AG04450 (cell line): ENCODE measurements around the gene TP53I3. TPM values are rescaled to one million over a fixed set of nuclear protein-coding genes. Genes with fewer than 3 reads are reported as not detected.
A peak's percentile ranks its signal among the peaks of the same experiment; 100 is the strongest.

Source experiments
- CTCF ChIA-PET: fragments of 300-600, 350-600 bp; formaldehyde crosslinking; extraction: SDS; loops from one replicate; lab custom pipeline; 2022; ENCODE audit warnings: antibody characterized with exemption, inconsistent platforms; lab: Charles Lee
- POLR2A ChIA-PET: fragments of 350-600 bp; formaldehyde crosslinking; extraction: SDS; loops from one replicate; lab custom pipeline; 2021; ENCODE audit warnings: antibody characterized with exemption, inconsistent platforms; lab: Yijun Ruan, JAX
- DNase-seq: peaks from one replicate; pipeline ENCODE4 v3.0.0-alpha.2; 2011; ENCODE audit warnings: low read depth, low spot score
- H3K27ac ChIP-seq: one replicate; pipeline ENCODE4 v1.5.1; 2012; ENCODE audit warnings: low read depth, low read length, control low read depth
- H3K27me3 ChIP-seq: one replicate; pipeline ENCODE4 v1.6.0; 2012; ENCODE audit warnings: low read length; ENCODE audit not compliant: control insufficient read depth, insufficient read depth
- H3K4me3 ChIP-seq: 2 replicates; pipeline ENCODE4 v1.5.1; 2011; ENCODE audit warnings: mild to moderate bottlenecking, low read depth, low read length, control low read depth
- H3K9me3 ChIP-seq: 2 replicates; pipeline ENCODE4 v1.5.1; 2012; ENCODE audit warnings: low read length; ENCODE audit not compliant: control insufficient read depth, insufficient read depth
- polyA plus RNA-seq: library from polyadenylated mRNA; depleted of rRNA; stranded (reverse); fragments of >200 nt; gene quantifications from 2 replicates; pipeline ENCODE4 v1.2.3, GENCODE V29; 2011
- TF ChIP-seq, protein P1 (sequence below): IDR thresholded peaks from 2 replicates; pipeline ENCODE4 v1.5.1; 2011; ENCODE audit warnings: low read depth, low read length, control low read depth, inconsistent platforms

The TP53I3 gene
- polyA plus RNA-seq, 1 experiment: 44.6 TPM

DNA sequence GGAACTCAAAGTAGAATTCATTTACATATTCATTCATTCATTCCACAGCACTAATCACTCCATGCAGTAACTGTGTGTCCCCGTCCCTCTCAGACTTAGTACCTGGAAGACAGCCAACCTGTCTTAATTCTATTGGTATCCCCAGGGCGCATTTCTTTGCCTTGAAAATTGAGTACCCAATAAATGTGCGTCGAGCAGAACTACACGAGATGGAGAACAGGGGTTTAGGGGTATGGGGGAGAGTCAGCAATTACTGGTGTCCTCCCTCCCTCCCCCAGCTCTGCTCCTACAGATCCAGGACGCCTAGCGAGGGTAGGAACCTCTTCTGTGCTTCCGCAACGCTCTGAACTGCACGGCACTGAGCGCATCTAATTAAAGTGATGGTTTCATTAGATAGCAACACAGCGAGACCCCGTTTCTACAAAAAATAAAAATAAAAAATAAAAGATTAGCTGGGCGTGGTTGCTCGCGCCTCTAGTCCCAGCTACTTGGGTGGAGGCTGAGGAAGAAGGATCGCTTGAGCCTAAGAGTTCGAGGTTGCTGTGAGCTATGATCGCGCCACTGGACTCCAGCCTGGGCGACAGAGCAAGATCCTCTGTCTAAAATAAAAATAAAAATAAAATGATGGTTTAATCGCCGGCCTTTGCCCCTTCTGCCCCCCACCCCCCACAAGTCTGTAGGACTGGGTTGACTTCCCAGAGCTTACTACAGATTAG is 35.7 kb downstream of the TP53I3 start:
- Histone ChIP-seq H3K27me3 (no peaks in the 10 kb centered on the region), H3K9me3 (no peaks in the 10 kb centered on the region; the same call in 1 of the 2 replicates), H3K27ac (no peak overlapping the region), H3K4me3 (peak overlapping the region; percentile 68)
- TF ChIP-seq, protein P1, sequence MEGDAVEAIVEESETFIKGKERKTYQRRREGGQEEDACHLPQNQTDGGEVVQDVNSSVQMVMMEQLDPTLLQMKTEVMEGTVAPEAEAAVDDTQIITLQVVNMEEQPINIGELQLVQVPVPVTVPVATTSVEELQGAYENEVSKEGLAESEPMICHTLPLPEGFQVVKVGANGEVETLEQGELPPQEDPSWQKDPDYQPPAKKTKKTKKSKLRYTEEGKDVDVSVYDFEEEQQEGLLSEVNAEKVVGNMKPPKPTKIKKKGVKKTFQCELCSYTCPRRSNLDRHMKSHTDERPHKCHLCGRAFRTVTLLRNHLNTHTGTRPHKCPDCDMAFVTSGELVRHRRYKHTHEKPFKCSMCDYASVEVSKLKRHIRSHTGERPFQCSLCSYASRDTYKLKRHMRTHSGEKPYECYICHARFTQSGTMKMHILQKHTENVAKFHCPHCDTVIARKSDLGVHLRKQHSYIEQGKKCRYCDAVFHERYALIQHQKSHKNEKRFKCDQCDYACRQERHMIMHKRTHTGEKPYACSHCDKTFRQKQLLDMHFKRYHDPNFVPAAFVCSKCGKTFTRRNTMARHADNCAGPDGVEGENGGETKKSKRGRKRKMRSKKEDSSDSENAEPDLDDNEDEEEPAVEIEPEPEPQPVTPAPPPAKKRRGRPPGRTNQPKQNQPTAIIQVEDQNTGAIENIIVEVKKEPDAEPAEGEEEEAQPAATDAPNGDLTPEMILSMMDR: no peak
- ChIA-PET CTCF (no interaction called here), POLR2A (interaction anchor here (0.6 to 2.2 kb wide), 4 partner anchors 27 to 122 kb away, joined by 3 to 9 read pairs (median 6); partner anchors contain the start of genes ATAD2B and SF3B6)
- no peak for DNase-seq

DNA sequence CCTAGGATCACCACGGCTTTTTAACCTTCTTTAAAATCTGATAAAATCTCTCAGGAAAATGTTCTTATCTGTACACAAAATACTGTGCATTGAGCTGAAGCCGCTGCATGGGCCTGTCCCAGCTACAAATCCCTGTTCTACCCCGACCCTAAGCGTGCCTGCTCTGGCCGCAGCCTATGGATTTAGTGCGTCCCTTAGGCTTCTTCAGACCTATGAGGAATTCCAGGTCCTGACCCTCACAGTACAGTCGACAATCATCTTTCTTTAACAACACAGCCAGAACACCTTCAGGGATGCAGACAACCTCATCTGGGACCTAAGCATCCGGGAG is 37.0 kb downstream of the TP53I3 start:
- H3K4me3 ChIP-seq: no peak overlapping the region; the same call in 1 of the 2 replicates
- TF ChIP-seq, protein P1: no peak
- H3K27me3 ChIP-seq: no peaks in the 10 kb centered on the region
- H3K9me3 ChIP-seq: no peaks in the 10 kb centered on the region; the same call in 1 of the 2 replicates
- H3K27ac ChIP-seq: no peak overlapping the region
- no peak for DNase-seq
- ChIA-PET POLR2A (interaction anchor here (0.6 to 1.5 kb wide), 11 partner anchors 8 to 223 kb away, joined by 3 to 18 read pairs (median 4); partner anchors contain the start of genes ATAD2B, SF3B6 and TP53I3), CTCF (interaction anchor here (1.1 to 2.1 kb wide), 4 partner anchors 23 to 223 kb away, joined by 3 to 8 read pairs (median 6); partner anchors contain the start of genes ATAD2B and TP53I3)

DNA sequence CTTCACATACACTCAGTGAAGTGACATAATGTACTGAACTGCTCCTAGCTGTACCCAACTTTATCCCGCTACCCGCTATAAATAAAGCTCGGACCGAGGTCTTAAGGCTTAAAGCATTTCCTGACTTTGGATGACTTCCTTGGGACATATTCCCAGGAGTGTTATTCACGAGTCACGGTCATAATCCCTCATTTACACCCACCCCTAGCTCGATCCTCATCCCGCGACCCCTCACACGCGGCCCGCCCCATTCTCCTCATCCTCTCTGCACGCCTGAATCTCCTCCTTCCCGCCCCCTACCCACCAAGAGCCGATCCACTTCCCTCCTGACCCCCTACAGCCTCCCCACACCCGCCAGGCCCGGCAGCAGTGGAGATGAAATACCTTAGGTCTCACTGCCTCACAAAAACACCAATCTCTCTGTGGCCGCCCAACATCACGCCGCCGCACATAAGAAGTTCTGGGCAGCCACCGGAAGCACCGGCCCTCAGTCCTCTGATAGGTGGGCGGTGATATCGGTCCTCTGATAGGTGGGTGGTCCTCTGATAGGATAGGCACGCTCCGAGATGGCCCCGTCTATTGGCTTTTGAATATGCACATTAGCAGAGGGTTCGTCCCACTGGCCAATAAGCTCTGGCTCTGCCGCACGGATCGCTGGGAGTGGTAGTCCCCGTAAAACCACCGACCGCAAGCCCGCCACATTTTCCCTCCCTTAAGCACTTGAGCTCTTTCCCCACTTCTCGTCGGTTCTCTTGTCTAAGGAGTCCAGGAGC is 37.5 kb downstream of the TP53I3 start, which contains the start of gene WDCP:
Gene WDCP (minus strand): TSS at position 462 of the 773 bp plus-strand sequence. CDS start 7,897 bp downstream, outside the sequence.
- no peaks in the 10 kb centered on the region; the same call in 1 of the 2 replicates for H3K9me3 ChIP-seq
- H3K27ac ChIP-seq: peak within 1 kb of the TSS; percentile 31
- ChIA-PET POLR2A (interaction anchor here (0.6 to 1.5 kb wide), 12 partner anchors 9 to 338 kb away, joined by 3 to 18 read pairs (median 4); partner anchors contain the start of genes ATAD2B, SF3B6 and TP53I3), CTCF (interaction anchor here (0.6 to 2.1 kb wide), 5 partner anchors 23 to 222 kb away, joined by 3 to 8 read pairs (median 6); partner anchors contain the start of genes ATAD2B and TP53I3)
- peak within 1 kb of the TSS; percentile 91 for H3K4me3 ChIP-seq
- peak; percentile 97 for DNase-seq
- TF ChIP-seq, protein P1: no peak
- no peaks in the 10 kb centered on the region for H3K27me3 ChIP-seq

DNA sequence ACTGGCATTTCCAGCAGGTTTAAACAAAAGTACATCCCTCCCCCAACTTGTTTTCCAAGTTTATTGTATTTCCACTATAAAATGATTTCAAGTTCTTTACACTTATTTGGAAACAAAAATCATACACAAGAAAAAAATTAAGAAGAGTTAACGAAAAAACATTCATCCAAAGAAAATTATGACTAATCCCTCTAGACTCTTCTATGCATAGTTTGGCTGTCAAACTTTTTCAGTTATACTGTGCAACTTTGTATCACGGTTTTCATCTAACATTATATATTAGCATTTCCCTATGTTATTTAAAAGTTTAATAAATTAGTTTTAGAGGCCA is 38.1 kb downstream of the TP53I3 start:
- H3K9me3 ChIP-seq: no peaks in the 10 kb centered on the region; the same call in 1 of the 2 replicates
- ChIA-PET POLR2A (interaction anchor here (0.6 to 1.5 kb wide), 4 partner anchors 38 to 338 kb away, joined by 5 to 9 read pairs (median 7); partner anchors contain the start of genes ATAD2B and TP53I3), CTCF (interaction anchor here (0.6 to 2.1 kb wide), 4 partner anchors 37 to 222 kb away, joined by 3 to 8 read pairs (median 6); partner anchors contain the start of genes ATAD2B and TP53I3)
- TF ChIP-seq, protein P1: no peak
- H3K27me3 ChIP-seq: no peaks in the 10 kb centered on the region
- DNase-seq: no peak
- peak overlapping the region; percentile 91 for H3K4me3 ChIP-seq
- H3K27ac ChIP-seq: no peak overlapping the region
